Lung (tissue), 12 donors: ENCODE results near the gene DDX53. TPM values are rescaled to one million over a fixed set of nuclear protein-coding genes. Genes with fewer than 3 reads are reported as not detected.

Source experiments
- ATAC-seq: fragments of 200-7000 bp; cut with Tn5 transposase; one replicate; pipeline ENCODE4 v1.9.1; 2020; ENCODE audit warnings: moderate number of reproducible peaks; ENCODE audit not compliant: insufficient read depth, low FRiP score
- DNase-seq, 3 donors: peaks; one replicate each; pipeline ENCODE4 v3.0.0-alpha.2; 2013 to 2017
- H3K27ac ChIP-seq, 2 donors: one replicate each; pipeline ENCODE4 v1.5.1; 2013; ENCODE audit warnings: mild to moderate bottlenecking in 2 of 2, moderate library complexity in 2 of 2, control low read depth in 1 of 2, inconsistent platforms in 1 of 2, low read depth in 1 of 2, low read length in 1 of 2
- H3K27me3 ChIP-seq, 3 donors: one replicate each; pipeline ENCODE4 v1.5.1; 2013; ENCODE audit warnings: low read length in 2 of 3; ENCODE audit not compliant: control insufficient read depth in 3 of 3, insufficient read depth in 3 of 3
- H3K36me3 ChIP-seq, 4 donors: one replicate each; pipeline ENCODE4 v1.5.1; 2013; ENCODE audit warnings: low read length in 4 of 4, mild to moderate bottlenecking in 1 of 4, moderate library complexity in 1 of 4; ENCODE audit not compliant: control insufficient read depth in 4 of 4, insufficient read depth in 4 of 4
- H3K4me1 ChIP-seq, 5 donors: one replicate each; pipeline ENCODE4 v1.5.1; 2013; ENCODE audit warnings: low read length in 5 of 5, mild to moderate bottlenecking in 2 of 5, moderate library complexity in 1 of 5; ENCODE audit not compliant: control insufficient read depth in 5 of 5, insufficient read depth in 5 of 5
- H3K4me3 ChIP-seq: one replicate; pipeline ENCODE4 v1.5.1; 2013; ENCODE audit warnings: mild to moderate bottlenecking, control low read depth, moderate library complexity
- H3K9ac ChIP-seq, 2 donors: one replicate each; pipeline ENCODE4 v1.5.1; 2013; ENCODE audit warnings: low read length in 2 of 2, control low read depth in 1 of 2; ENCODE audit not compliant: insufficient read depth in 1 of 2
- H3K9me3 ChIP-seq, 4 donors: one replicate each; pipeline ENCODE4 v1.5.1; 2013; ENCODE audit warnings: low read length in 3 of 4, mild to moderate bottlenecking in 1 of 4, moderate library complexity in 1 of 4; ENCODE audit not compliant: control insufficient read depth in 4 of 4, insufficient read depth in 3 of 4
- WGBS, 2 donors: extraction: QIAGEN DNeasy Blood & Tissue Kit; methylation state at CpG; one replicate each; pipeline ENCODE4 v1.1.7; 2013; 5-methylcytosine and 5-hydroxymethylcytosine counted together
- polyA plus RNA-seq, 2 donors: library from polyadenylated mRNA; stranded (reverse); fragments of 200-250 nt; gene quantifications; one replicate each; pipeline ENCODE4 v1.2.1, GENCODE V29; 2013
- total RNA-seq, 2 donors: library from RNA; depleted of rRNA in 1 of 2; stranded (reverse); fragments of >200 nt in 1 of 2; gene quantifications; one replicate each; pipeline ENCODE4 v1.2.1, GENCODE V29; 2014 to 2021
- TF ChIP-seq, protein P1 (sequence below): IDR thresholded peaks from 2 replicates; pipeline ENCODE4 v1.5.1; 2012; ENCODE audit warnings: mild to moderate bottlenecking; ENCODE audit errors: control extremely low read depth, extremely low read depth
- donor health status: control.
- donor health status: control.
- donor health status: Bipolar disorder and iron deficiency.
- donor health status: healthy.
- donor health status: DM: yes; HTN: yes; CAD: no.

The DDX53 gene
- total and polyA plus RNA-seq, 4 donors: not detected

DNA sequence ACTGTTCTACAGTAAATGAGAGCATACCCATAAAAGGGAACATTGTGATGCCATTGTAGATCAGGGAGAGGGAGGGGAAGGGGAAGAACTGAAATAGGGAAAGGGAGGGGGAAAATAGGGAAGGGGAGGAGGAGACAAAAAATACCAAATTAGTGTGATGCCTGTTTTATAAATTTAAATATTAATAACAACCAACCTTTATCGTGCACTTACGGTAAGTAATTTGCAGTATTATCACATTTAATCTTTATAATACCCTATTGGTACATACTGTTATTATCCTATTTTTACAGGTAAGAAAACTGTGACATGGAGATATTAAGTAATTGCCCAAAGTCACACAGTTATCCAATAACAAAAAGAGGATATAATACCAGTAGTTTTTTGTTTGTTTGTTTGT is 41.5 kb upstream of the DDX53 start:
- H3K4me3 ChIP-seq: no peak overlapping the region
- H3K27me3 ChIP-seq: peaks cover 0 to 8% (median 2%) of the 10 kb centered on the region in 3 donors
- ATAC-seq (no peak), DNase-seq (no peak)
- H3K36me3 ChIP-seq: no peaks in the 10 kb centered on the region
- 91 to 97% methylated on average over 2 of the region's 2 CpGs for WGBS, 2 donors
- no peaks in the 10 kb centered on the region for H3K4me1 ChIP-seq
- TF ChIP-seq, protein P1, sequence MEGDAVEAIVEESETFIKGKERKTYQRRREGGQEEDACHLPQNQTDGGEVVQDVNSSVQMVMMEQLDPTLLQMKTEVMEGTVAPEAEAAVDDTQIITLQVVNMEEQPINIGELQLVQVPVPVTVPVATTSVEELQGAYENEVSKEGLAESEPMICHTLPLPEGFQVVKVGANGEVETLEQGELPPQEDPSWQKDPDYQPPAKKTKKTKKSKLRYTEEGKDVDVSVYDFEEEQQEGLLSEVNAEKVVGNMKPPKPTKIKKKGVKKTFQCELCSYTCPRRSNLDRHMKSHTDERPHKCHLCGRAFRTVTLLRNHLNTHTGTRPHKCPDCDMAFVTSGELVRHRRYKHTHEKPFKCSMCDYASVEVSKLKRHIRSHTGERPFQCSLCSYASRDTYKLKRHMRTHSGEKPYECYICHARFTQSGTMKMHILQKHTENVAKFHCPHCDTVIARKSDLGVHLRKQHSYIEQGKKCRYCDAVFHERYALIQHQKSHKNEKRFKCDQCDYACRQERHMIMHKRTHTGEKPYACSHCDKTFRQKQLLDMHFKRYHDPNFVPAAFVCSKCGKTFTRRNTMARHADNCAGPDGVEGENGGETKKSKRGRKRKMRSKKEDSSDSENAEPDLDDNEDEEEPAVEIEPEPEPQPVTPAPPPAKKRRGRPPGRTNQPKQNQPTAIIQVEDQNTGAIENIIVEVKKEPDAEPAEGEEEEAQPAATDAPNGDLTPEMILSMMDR: no peak
- H3K9ac ChIP-seq: no peak overlapping the region
- no peaks in the 10 kb centered on the region for H3K9me3 ChIP-seq
- H3K27ac ChIP-seq: no peak overlapping the region

DNA sequence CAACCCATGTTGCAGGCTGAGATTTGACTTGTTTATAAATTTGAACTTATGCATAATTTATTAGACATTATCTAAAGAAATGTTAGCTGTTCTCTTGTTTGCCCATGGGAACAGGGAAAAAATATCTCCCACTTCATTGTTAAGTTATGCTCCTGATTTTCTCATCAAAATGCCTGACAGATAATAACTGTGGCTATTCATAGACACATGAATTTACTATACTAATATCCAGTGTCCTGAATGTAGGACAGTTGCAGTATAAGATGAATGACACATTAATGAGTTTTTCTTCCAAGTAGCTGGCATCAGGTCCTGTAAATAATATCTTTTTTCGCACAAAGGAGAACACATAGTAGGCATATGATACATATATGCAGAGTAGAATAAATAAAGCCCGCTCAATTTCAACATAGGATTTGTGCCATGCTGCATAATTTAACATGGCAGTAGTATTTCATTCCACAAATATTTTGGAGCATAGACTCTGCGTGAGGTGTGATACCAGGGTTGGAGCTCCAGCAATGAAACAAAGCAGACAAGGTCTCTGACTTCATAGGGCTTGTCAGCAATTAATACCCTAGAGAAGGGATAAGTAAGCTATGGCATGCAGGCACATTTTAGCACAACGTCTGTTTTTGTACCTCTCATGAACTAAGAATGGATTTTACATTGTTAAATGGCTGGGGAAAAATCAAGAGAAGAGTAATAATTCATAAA is 40.4 kb upstream of the DDX53 start:
- WGBS, 2 donors: 72 to 82% methylated on average over 4 of the region's 4 CpGs

DNA sequence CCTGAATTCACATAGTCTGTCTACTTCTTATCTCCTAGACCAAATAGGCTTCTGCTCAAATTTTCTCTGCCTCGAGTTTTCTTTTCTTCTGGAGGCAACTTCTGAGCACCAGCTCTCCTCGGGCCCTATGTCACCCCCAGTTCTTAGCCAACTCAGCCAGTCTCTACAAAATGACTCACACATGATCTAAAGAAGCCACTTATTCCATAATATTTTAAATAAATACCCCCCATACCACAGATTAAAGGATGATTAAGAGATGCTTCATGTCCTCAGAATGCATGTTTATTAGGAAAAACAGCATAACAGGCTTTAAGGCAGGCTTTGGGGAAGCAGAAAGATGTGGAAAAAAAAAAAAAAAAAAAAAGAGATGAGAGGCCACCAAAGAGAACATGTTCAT is 36.6 kb upstream of the DDX53 start:
- Histone ChIP-seq H3K9me3 (no peaks in the 10 kb centered on the region), H3K27me3 (peaks cover 0 to 8% (median 2%) of the 10 kb centered on the region in 3 donors), H3K9ac (no peak overlapping the region), H3K4me1 (no peaks in the 10 kb centered on the region), H3K4me3 (no peak overlapping the region), H3K27ac (no peak overlapping the region), H3K36me3 (no peaks in the 10 kb centered on the region)
- 71 to 91% methylated on average over 2 of the region's 2 CpGs for WGBS, 2 donors
- ATAC-seq (no peak), DNase-seq (no peak)
- TF ChIP-seq, protein P1: no peak

More for the DNA sequence above, 40.4 kb upstream of the DDX53 start:
- Histone ChIP-seq H3K27me3 (peaks cover 0 to 8% (median 2%) of the 10 kb centered on the region in 3 donors), H3K9ac (no peak overlapping the region), H3K36me3 (no peaks in the 10 kb centered on the region), H3K4me3 (no peak overlapping the region), H3K9me3 (no peaks in the 10 kb centered on the region), H3K27ac (no peak overlapping the region), H3K4me1 (no peaks in the 10 kb centered on the region)
- TF ChIP-seq, protein P1: no peak
- ATAC-seq: no peak
- no peak for DNase-seq

DNA sequence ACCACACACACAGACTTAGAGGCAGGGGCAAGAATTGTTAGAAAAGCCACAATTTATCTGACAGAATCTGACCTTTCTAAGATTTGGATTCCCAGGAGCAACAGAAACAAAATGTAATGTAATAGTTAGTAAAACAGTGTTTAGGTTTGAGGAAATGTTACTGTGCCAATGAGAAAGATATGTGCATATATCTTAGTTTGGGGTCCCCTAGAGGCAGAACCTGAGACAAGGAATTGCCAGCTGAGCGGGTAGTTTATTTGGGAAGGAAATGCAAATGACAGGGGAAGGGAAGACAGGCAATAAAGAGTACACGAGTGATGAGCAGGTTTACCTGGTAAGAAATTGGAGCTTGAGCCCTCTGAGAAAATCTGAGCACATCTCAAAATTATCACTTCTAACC is 31.3 kb upstream of the DDX53 start:
- WGBS, 2 donors: 49 to 93% methylated on average over 2 of the region's 2 CpGs
- H3K9ac ChIP-seq: no peak overlapping the region
- no peak for ATAC-seq

More for the DNA sequence above, 31.3 kb upstream of the DDX53 start:
- Histone ChIP-seq H3K9me3 (peaks cover 0 to 4% (median 0%) of the 10 kb centered on the region in 4 donors), H3K36me3 (no peaks in the 10 kb centered on the region), H3K4me3 (no peak overlapping the region), H3K27ac (no peak overlapping the region), H3K4me1 (no peaks in the 10 kb centered on the region), H3K27me3 (peaks cover 0 to 4% (median 0%) of the 10 kb centered on the region in 3 donors)
- DNase-seq: no peak
- TF ChIP-seq, protein P1: no peak
